Uterus (tissue), 4 donors: ENCODE data around the gene STARD7. TPM values are rescaled to one million over a fixed set of nuclear protein-coding genes. Genes with fewer than 3 reads are reported as not detected.
"Not testable (repeated sequence)": the region's sequence is repeated elsewhere in the genome, so short reads cannot be mapped to it uniquely, and the experiment has no call there.

Experiments used
- DNase-seq, 2 donors: peaks; one replicate each; pipeline ENCODE4 v3.0.0-alpha.2; 2019 to 2020
- H3K27ac ChIP-seq, 2 donors: fragments of 200-600 bp; sonication (generic); 1 replicate in 1 of 2; 2 replicates in 1 of 2; pipeline ENCODE4 v1.5.1; 2016 to 2018
- H3K27me3 ChIP-seq, 2 donors: fragments of 200-600 bp; sonication (generic); one replicate each; pipeline ENCODE4 v1.5.1; 2018 to 2019; ENCODE audit warnings: control low read depth in 1 of 2
- H3K36me3 ChIP-seq, 2 donors: fragments of 200-600 bp; sonication (generic); one replicate each; pipeline ENCODE4 v1.5.1; 2019; ENCODE audit warnings: control low read depth in 1 of 2
- H3K4me1 ChIP-seq, 2 donors: fragments of 200-600 bp; sonication (generic); one replicate each; pipeline ENCODE4 v1.5.1; 2018 to 2019; ENCODE audit warnings: control low read depth in 1 of 2
- H3K4me3 ChIP-seq, 2 donors: fragments of 200-600 bp; sonication (generic); 1 replicate in 1 of 2; 2 replicates in 1 of 2; pipeline ENCODE4 v1.5.1; 2018 to 2019; ENCODE audit warnings: mild to moderate bottlenecking in 1 of 2
- H3K9me3 ChIP-seq, 2 donors: fragments of 200-600 bp; sonication (generic); one replicate each; pipeline ENCODE4 v1.5.1; 2019; ENCODE audit warnings: control low read depth in 1 of 2
- POLR2A ChIP-seq, 2 donors: fragments of 450-650 bp; IDR thresholded peaks; one replicate each; pipeline ENCODE4 v1.6.1; 2016; ENCODE audit warnings: antibody characterized with exemption in 2 of 2, mild to moderate bottlenecking in 1 of 2, moderate library complexity in 1 of 2
- intact Hi-C: fragments of 100-400 bp; cut with DNase I; formaldehyde crosslinking; loops from one replicate; pipeline ENCODE4 v1.15.1; 2023; ENCODE audit warnings: low total_unique reads
- total RNA-seq, 4 donors: library from RNA; depleted of rRNA in 3 of 4; stranded (reverse); fragments of >200 nt in 3 of 4; gene quantifications; one replicate each; pipeline versions ENCODE4 v1.1.0 to v1.2.4, GENCODE V29; 2014 to 2023
- TF ChIP-seq, protein P1 (sequence below), 4 experiments: fragments of 200-600 bp in 2 of 4; fragments of 450-650 bp in 2 of 4; sonication (generic) in 2 of 4; IDR thresholded peaks; one replicate each; pipeline ENCODE4 v1.5.1; 2016 to 2019; ENCODE audit warnings: antibody characterized with exemption in 4 of 4, mild to moderate bottlenecking in 2 of 4, moderate library complexity in 1 of 4
- donor health status: DM: yes; HTN: yes; CAD: no.

The STARD7 gene
- total RNA-seq, 4 donors from 2014 or later: 53.5 to 128 (median 76.4) TPM

GRCh38 chr2:96164459-96165184, 44.0 kb downstream of the STARD7 start:
- TF ChIP-seq POLR2A (IDR thresholded peaks at IDR 0.05): no peak
- TF ChIP-seq, protein P1, sequence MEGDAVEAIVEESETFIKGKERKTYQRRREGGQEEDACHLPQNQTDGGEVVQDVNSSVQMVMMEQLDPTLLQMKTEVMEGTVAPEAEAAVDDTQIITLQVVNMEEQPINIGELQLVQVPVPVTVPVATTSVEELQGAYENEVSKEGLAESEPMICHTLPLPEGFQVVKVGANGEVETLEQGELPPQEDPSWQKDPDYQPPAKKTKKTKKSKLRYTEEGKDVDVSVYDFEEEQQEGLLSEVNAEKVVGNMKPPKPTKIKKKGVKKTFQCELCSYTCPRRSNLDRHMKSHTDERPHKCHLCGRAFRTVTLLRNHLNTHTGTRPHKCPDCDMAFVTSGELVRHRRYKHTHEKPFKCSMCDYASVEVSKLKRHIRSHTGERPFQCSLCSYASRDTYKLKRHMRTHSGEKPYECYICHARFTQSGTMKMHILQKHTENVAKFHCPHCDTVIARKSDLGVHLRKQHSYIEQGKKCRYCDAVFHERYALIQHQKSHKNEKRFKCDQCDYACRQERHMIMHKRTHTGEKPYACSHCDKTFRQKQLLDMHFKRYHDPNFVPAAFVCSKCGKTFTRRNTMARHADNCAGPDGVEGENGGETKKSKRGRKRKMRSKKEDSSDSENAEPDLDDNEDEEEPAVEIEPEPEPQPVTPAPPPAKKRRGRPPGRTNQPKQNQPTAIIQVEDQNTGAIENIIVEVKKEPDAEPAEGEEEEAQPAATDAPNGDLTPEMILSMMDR (IDR thresholded peaks at IDR 0.05): no peak
- H3K27ac ChIP-seq: no peak overlapping the region
- H3K36me3 ChIP-seq: no peaks in the 10 kb centered on the region
- H3K4me3 ChIP-seq: no peak overlapping the region
- H3K27me3 ChIP-seq: no peaks in the 10 kb centered on the region
- no peak for DNase-seq
- H3K4me1 ChIP-seq: no peaks in the 10 kb centered on the region
- peaks cover 0 to under 1% of the 10 kb centered on the region in 2 donors for H3K9me3 ChIP-seq
- intact Hi-C loops: no loop called here

DNA sequence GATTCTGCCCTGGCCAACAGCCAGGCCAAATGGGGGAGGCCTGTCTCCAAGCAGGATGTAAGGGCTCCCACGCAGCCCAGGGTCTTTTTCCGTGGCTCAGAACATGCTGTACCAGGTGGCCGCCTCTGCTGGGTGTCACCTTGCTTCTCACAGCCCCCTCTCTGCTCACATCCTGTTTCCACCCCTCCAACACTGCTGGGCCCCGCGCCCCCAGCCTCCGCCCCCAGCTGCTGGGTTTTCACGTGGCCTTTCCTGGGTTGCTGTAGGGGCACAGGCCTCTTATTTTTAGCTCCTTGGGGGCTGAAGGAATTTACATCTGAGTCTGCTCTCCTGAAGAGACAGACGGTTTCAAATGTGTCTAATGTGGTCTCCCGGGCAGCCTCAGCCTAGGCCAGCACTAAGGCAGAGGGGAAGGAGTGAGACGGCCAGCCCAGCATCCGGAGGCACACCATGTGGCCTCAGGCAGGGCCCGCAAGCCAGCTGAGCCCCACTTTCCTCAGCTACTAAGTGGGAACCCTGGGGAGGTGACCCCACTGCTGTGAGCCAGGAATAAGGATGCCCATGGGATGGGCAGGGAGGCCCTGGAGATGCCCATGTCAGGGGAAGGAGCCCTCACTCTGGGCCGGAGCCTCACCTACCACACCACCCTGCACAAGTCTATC, 44.7 kb downstream of the STARD7 start:
- Histone ChIP-seq H3K36me3 (no peaks in the 10 kb centered on the region), H3K27me3 (no peaks in the 10 kb centered on the region), H3K4me1 (no peaks in the 10 kb centered on the region), H3K27ac (no peak overlapping the region), H3K9me3 (no peaks in the 10 kb centered on the region), H3K4me3 (no peak overlapping the region)
- TF ChIP-seq POLR2A (IDR thresholded peaks at IDR 0.05): no peak
- TF ChIP-seq, protein P1 (IDR thresholded peaks at IDR 0.05): no peak
- DNase-seq: no peak
- intact Hi-C loops: no loop called here

DNA sequence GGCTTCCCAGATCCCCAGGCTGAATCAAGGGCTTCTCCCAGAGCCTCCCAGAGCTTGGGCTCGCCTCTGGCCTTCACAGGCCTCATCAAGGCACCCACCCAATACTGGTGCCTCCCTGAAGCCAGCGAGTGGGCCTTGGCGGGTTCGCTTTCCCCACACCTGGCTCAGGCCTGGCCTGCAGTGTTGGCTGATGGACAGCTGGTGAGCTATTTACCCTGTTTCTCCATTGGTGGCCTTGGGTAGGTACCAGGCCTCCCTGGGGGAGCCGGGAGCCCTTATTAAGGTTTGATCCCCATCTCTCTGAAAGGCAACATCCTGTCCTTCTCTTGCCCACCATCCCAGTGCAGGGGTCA, 45.2 kb downstream of the STARD7 start:
- no peak overlapping the region for H3K27ac ChIP-seq
- no peaks in the 10 kb centered on the region for H3K9me3 ChIP-seq
- DNase-seq: no peak
- H3K4me1 ChIP-seq: no peaks in the 10 kb centered on the region
- no peaks in the 10 kb centered on the region for H3K27me3 ChIP-seq
- intact Hi-C loops: no loop called here
- no peak overlapping the region for H3K4me3 ChIP-seq
- TF ChIP-seq, protein P1 (IDR thresholded peaks at IDR 0.05): no peak
- no peak for TF ChIP-seq POLR2A (IDR thresholded peaks at IDR 0.05)
- no peaks in the 10 kb centered on the region for H3K36me3 ChIP-seq

- no peaks in the 10 kb centered on the region for H3K27me3 ChIP-seq
- H3K27ac ChIP-seq: no peak overlapping the region
- intact Hi-C loops: no loop called here
- H3K4me3 ChIP-seq: no peak overlapping the region
- H3K36me3 ChIP-seq: no peaks in the 10 kb centered on the region
- no peaks in the 10 kb centered on the region for H3K4me1 ChIP-seq
- TF ChIP-seq POLR2A (IDR thresholded peaks at IDR 0.05): no peak
- H3K9me3 ChIP-seq: no peaks in the 10 kb centered on the region
- DNase-seq: no peak
Measured at GRCh38 chr2:96161898-96162297, 46.7 kb downstream of the STARD7 start.

GRCh38 chr2:96160366-96160765, 48.3 kb downstream of the STARD7 start:
- H3K4me1 ChIP-seq, H3K27ac ChIP-seq, DNase-seq, H3K4me3 ChIP-seq, H3K36me3 ChIP-seq, H3K27me3 ChIP-seq, H3K9me3 ChIP-seq, intact Hi-C loops: not testable (repeated sequence)

DNA sequence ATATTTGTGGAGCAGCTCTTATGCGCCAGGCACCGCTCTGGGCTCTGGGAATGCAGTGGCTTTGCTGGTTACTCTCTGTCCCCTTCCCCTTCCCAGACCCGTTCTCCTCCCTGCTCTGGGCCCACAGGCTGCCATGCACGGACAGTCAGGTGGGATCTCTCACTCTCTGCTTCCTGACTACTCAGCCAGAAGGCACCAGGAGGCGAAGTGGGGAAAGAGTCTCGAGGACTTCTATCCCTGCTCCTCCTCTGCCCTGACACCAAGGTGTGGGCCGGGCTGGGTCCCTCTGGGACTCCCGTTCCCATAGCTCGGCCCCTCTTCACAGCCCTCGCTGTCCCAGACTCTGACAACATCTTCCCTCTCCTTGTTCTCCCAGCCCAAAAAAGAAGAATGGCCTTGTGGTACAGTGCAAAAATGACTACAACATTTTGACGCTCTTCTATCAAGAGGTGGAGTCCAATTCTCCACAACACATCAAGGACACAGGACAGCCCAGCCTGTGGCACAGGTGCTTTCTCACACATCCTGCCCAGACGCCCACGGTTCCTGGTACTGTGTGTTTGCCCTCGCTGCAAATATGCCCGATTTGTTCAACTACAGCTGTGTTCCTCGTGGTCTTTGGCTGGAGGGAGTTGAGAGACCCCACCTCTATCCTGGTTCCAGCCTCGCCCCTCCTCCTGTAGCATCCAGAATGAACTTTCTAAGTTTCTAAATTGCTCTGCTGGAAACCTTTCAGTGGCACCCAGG, 49.4 kb downstream of the STARD7 start:
- H3K27ac ChIP-seq: no peak overlapping the region
- DNase-seq: no peak
- intact Hi-C loops: no loop called here
- H3K4me1 ChIP-seq: no peaks in the 10 kb centered on the region
- H3K4me3 ChIP-seq: no peak overlapping the region
- no peak for TF ChIP-seq POLR2A (IDR thresholded peaks at IDR 0.05)
- TF ChIP-seq, protein P1 (IDR thresholded peaks at IDR 0.05): no peak
- no peaks in the 10 kb centered on the region for H3K36me3 ChIP-seq
- H3K27me3 ChIP-seq: no peaks in the 10 kb centered on the region
- no peaks in the 10 kb centered on the region for H3K9me3 ChIP-seq
